GM23248 (cell line): Measurements from ENCODE around the gene ABTB1. TPM values are rescaled to one million over a fixed set of nuclear protein-coding genes. Genes with fewer than 3 reads are reported as not detected.

Source experiments
- DNase-seq: peaks from one replicate; pipeline ENCODE4 v3.0.0-alpha.2; 2015
- H2AFZ ChIP-seq: fragments of 200-600 bp; sonication (generic); 2 replicates; pipeline ENCODE4 v1.6.1; 2016; ENCODE audit warnings: antibody characterized with exemption
- H3F3A ChIP-seq: fragments of 200-600 bp; sonication (generic); 2 replicates; pipeline ENCODE4 v1.6.1; 2016; ENCODE audit warnings: mild to moderate bottlenecking, antibody characterized with exemption, mixed run types; ENCODE audit not compliant: insufficient read depth
- H3K27ac ChIP-seq: fragments of 200-600 bp; sonication (generic); 2 replicates; pipeline ENCODE4 v1.5.1; 2016; ENCODE audit warnings: mild to moderate bottlenecking
- H3K27me3 ChIP-seq: fragments of 200-600 bp; sonication (generic); replicated peaks from 2 replicates; pipeline ENCODE4 v1.6.1; 2016; ENCODE audit warnings: mild to moderate bottlenecking; ENCODE audit not compliant: insufficient read depth
- H3K36me3 ChIP-seq: fragments of 200-600 bp; sonication (generic); 2 replicates; pipeline ENCODE4 v1.6.1; 2016; ENCODE audit warnings: low read depth, mild to moderate bottlenecking
- H3K4me1 ChIP-seq: fragments of 200-600 bp; sonication (generic); 2 replicates; pipeline ENCODE4 v1.6.1; 2016; ENCODE audit warnings: mild to moderate bottlenecking; ENCODE audit not compliant: insufficient read depth
- H3K4me2 ChIP-seq: fragments of 200-600 bp; sonication (generic); one replicate; pipeline ENCODE4 v1.6.1; 2016; ENCODE audit warnings: mild to moderate bottlenecking; ENCODE audit not compliant: unreplicated experiment
- H3K4me3 ChIP-seq: fragments of 200-600 bp; sonication (generic); 2 replicates; pipeline ENCODE4 v1.5.1; 2016; ENCODE audit warnings: mild to moderate bottlenecking
- H3K79me2 ChIP-seq: fragments of 200-600 bp; sonication (generic); 2 replicates; pipeline ENCODE4 v1.6.1; 2016; ENCODE audit warnings: mild to moderate bottlenecking; ENCODE audit not compliant: insufficient read depth
- H3K9ac ChIP-seq: fragments of 200-600 bp; sonication (generic); 2 replicates; pipeline ENCODE4 v1.6.1; 2016; ENCODE audit warnings: mild to moderate bottlenecking
- H3K9me2 ChIP-seq: fragments of 200-600 bp; sonication (generic); 2 replicates; pipeline ENCODE4 v1.6.1; 2016; ENCODE audit warnings: mixed run types, mild to moderate bottlenecking, moderate library complexity; ENCODE audit not compliant: insufficient read depth
- H3K9me3 ChIP-seq: fragments of 200-600 bp; sonication (generic); one replicate; pipeline ENCODE4 v1.6.1; 2017; ENCODE audit warnings: low read depth
- H4K20me1 ChIP-seq: fragments of 200-600 bp; sonication (generic); 2 replicates; pipeline ENCODE4 v1.6.0; 2016; ENCODE audit not compliant: insufficient read depth
- EZH2 ChIP-seq: fragments of 200-600 bp; sonication (generic); IDR thresholded peaks from 2 replicates; pipeline ENCODE4 v1.6.1; 2018; ENCODE audit warnings: antibody characterized with exemption, mild to moderate bottlenecking; ENCODE audit not compliant: insufficient read depth, poor library complexity, severe bottlenecking
- EZH2phosphoT487 ChIP-seq: fragments of 200-600 bp; sonication (generic); IDR thresholded peaks from 2 replicates; pipeline ENCODE4 v1.6.1; 2018; ENCODE audit warnings: antibody characterized with exemption, moderate library complexity, mild to moderate bottlenecking, low read depth; ENCODE audit not compliant: insufficient read depth
- WGBS, 2 experiments: methylation state at CpG; one replicate each; pipeline ENCODE4 v1.1.6; 2015 to 2017; ENCODE audit warnings: low lambda C conversion rate in 2 of 2, low coverage in 1 of 2; ENCODE audit errors: missing lambda C conversion rate in 2 of 2; 5-methylcytosine and 5-hydroxymethylcytosine counted together
- in situ Hi-C: fragments of 300-500 bp; cut with MboI; formaldehyde crosslinking; loops from 2 replicates; pipeline ENCODE4 v1.15.0; 2020
- polyA plus RNA-seq: library from polyadenylated mRNA; unstranded; fragments of >200 nt; fragmentation: Nextera tagmentation; extraction: Ambion mirVana; gene quantifications from 2 replicates; pipeline ENCODE4 v1.2.1, GENCODE V29; 2016
- total RNA-seq: library from RNA; depleted of rRNA; stranded (reverse); fragments of >200 nt; shearing (Covaris generic); gene quantifications from 2 replicates; pipeline ENCODE4 v1.2.3, GENCODE V29; 2014

The ABTB1 gene
- total and polyA plus RNA-seq, 2 experiments from 2014 or later = 7.8 to 20.9 TPM

DNA sequence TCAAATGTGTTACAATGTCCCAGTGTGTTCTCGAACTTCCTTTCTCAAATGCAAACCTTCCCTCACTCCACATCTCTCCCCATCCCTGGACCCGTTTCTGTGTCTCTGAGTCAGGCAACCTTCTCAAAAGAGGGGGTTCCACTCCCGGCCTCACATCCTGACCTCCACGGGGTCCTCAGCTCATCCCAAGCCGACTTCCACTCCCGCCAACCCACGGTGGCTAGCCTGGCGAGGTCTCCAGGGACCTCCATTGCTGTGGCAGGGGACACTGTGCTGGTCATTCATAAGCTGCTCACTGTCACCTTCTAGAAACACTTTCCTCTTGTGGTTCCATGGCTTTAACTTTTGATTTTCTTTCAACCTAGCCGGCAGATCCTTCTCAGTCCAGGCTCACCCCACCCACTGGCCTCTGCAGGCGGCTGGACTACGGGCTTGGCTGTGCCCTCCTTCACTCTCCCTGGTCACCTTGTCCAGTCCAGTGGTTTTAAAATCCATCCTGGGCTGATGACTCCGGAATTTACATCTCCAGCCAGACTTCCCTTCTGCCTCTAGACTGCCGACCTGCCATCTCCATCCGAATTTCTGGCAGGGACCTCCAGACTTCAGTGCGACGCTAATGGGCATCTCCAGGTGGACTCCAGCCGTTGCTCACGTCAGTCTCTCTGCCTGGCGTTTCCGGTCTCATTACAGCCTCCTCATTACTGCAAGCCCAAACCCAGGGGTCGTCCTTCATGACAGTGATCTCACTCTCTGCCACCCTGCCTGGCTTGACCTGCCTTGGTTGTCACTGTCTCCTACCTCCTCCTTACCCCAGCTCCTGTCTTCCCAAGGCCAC is 20.0 kb downstream of the ABTB1 start:
- no peak overlapping the region for H3K4me3 ChIP-seq
- H3K79me2 ChIP-seq = no peaks in the 10 kb centered on the region
- no peak for TF ChIP-seq EZH2
- TF ChIP-seq EZH2phosphoT487 = no peak
- no peaks in the 10 kb centered on the region for H3K9me2 ChIP-seq
- in situ Hi-C loops = loop anchor here (10.0 kb wide), 1 partner anchor 112 kb away; no protein-coding TSS in a partner anchor
- H3K4me2 ChIP-seq = no peak overlapping the region
- H3K9me3 ChIP-seq = no peaks in the 10 kb centered on the region
- H2AFZ ChIP-seq = no peak overlapping the region
- WGBS, 2 experiments = 94% methylated on average over 21 of the region's 21 CpGs
- H3K27ac ChIP-seq = no peak overlapping the region
- peaks cover 46% of the 10 kb centered on the region for H3K4me1 ChIP-seq
- no peak overlapping the region for H3K9ac ChIP-seq
- H3K27me3 ChIP-seq = no peaks in the 10 kb centered on the region
- no peaks in the 10 kb centered on the region for H4K20me1 ChIP-seq
- H3K36me3 ChIP-seq = no peaks in the 10 kb centered on the region
- H3F3A ChIP-seq = peaks cover 31% of the 10 kb centered on the region
- DNase-seq = no peak

DNA sequence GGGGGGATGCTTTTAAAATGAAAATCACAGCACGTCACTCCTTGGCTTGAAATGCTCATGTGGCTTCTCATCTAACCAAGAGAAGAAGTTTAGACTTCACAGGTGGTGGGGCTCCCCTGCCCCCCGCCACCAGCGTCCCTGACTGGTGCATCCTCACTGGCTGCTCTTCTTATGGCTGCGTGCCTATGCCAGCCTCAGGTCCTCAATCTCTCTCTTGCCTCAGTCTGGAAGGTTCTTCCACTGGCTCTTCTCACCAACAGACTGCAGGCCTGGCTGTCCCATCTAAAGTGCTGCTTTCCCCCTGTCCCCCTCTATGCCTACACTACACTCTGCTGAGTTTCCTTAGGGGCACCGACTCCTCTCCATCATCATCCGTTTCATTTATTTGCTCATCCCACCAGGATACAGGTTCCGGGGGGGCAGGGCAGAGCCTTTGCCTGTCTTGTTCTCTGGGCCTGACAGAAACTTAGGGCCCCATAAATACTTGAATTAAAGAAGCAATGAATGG is 20.6 kb downstream of the ABTB1 start:
- no peak overlapping the region for H3K9ac ChIP-seq
- no peaks in the 10 kb centered on the region for H3K9me2 ChIP-seq
- no peak for TF ChIP-seq EZH2
- TF ChIP-seq EZH2phosphoT487 = no peak
- in situ Hi-C loops = loop anchor here (10.0 kb wide), 1 partner anchor 111 kb away; no protein-coding TSS in a partner anchor
- H3K4me2 ChIP-seq = no peak overlapping the region
- no peaks in the 10 kb centered on the region for H3K9me3 ChIP-seq
- peaks cover 48% of the 10 kb centered on the region for H3K4me1 ChIP-seq
- no peak overlapping the region for H3K27ac ChIP-seq
- 91 to 92% methylated on average over 7 of the region's 7 CpGs for WGBS, 2 experiments
- H3K27me3 ChIP-seq = no peaks in the 10 kb centered on the region
- H3F3A ChIP-seq = peaks cover 32% of the 10 kb centered on the region
- DNase-seq = no peak
- no peaks in the 10 kb centered on the region for H3K36me3 ChIP-seq
- no peak overlapping the region for H2AFZ ChIP-seq
- no peak overlapping the region for H3K4me3 ChIP-seq
- H3K79me2 ChIP-seq = no peaks in the 10 kb centered on the region
- no peaks in the 10 kb centered on the region for H4K20me1 ChIP-seq

DNA sequence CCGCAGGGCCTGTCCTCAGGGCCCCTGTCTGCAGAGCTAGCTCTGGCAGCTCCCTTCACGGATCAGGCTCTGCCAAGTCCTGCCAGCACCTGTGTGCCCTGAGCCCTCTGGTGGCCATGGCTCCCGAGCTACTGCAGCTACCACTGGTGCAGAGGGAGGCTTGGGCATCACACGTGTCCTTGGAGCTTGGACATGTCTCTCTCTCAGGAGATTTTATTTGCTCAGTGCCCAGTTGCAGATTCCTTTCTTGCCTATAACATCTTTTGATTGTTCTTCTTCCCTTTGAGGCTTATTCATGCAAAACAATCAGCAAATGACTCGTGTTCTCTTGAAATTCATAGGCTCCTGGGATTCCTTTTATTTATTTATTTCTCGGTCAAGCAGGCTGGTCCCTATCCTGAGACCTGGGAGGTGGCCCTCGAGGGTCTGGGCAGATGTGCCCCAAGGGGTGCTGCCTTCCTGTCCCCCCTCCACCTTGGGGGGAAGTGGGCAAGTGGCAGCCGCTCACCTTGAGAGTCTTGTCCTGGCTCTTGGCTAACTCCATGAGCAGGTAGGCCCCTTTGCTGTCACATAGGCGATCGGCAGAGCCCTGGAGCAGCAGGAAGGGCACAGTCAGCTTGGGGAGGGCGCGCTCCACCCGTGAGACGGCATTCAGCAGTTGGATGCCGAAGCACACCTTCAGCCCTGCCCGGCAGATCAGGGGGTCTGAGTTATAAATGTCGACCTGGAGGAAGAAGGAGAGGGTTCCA is 21.9 kb downstream of the ABTB1 start:
- peaks cover 41% of the 10 kb centered on the region for H3K4me1 ChIP-seq

DNA sequence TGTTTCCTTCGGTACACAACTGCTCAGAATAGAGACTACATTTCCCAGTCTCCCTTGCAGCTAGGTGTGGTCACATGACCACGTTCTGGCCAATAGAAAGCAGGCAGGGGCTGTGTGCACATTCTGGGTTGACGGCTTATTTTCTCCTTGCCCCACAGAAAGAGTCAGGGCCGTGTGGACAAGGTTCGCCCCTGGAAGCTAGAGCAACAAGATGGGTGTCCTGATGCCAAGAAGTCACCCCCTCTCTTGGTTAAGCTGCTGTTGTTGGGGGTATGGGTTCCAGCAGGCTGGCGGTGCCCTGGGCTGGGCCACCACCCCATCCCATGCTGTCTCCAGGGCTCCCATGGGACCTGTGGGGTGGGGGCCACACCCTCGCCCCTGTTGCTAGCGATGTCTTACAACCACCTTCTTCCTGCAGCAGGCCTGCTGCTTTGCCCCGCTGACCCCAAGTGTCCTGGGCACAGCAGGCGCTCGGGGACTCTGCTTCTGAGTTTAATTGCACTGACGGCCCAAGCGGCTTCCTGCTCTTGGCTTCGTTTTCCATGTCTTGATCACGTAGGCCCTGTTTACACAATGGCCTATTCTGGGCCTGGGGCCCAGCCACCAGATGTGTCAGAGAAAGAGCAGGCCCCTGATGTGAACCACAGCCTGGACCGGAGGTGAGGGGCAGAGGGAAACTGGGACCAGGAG is 24.9 kb downstream of the ABTB1 start:
- H3K27ac ChIP-seq = peak overlapping the region; percentile 80
- H3K36me3 ChIP-seq = no peaks in the 10 kb centered on the region
- TF ChIP-seq EZH2 = no peak
- no peak for TF ChIP-seq EZH2phosphoT487
- no peaks in the 10 kb centered on the region for H3K27me3 ChIP-seq
- H3K9me2 ChIP-seq = no peaks in the 10 kb centered on the region
- peak overlapping the region; percentile 71 for H2AFZ ChIP-seq
- peak overlapping the region; percentile 17 for H3K4me3 ChIP-seq
- no peaks in the 10 kb centered on the region for H3K79me2 ChIP-seq
- DNase-seq = peak; percentile 87
- in situ Hi-C loops = loop anchor here (10.0 kb wide), 1 partner anchor 107 kb away; no protein-coding TSS in a partner anchor
- H3K9ac ChIP-seq = peak overlapping the region; percentile 68
- H4K20me1 ChIP-seq = no peaks in the 10 kb centered on the region
- no peaks in the 10 kb centered on the region for H3K9me3 ChIP-seq
- 11 to 12% methylated on average over 16 of the region's 16 CpGs for WGBS, 2 experiments
- H3F3A ChIP-seq = peaks cover 29% of the 10 kb centered on the region
- H3K4me1 ChIP-seq = peaks cover 25% of the 10 kb centered on the region
- H3K4me2 ChIP-seq = peak overlapping the region; percentile 51

More for the DNA sequence above, 21.9 kb downstream of the ABTB1 start:
- Histone ChIP-seq H3K36me3 (no peaks in the 10 kb centered on the region), H2AFZ (no peak overlapping the region), H3K79me2 (no peaks in the 10 kb centered on the region), H3K27me3 (no peaks in the 10 kb centered on the region), H3K4me2 (no peak overlapping the region), H3K9me2 (no peaks in the 10 kb centered on the region), H3K9me3 (no peaks in the 10 kb centered on the region), H3F3A (peaks cover 43% of the 10 kb centered on the region), H3K9ac (no peak overlapping the region), H3K4me3 (no peak overlapping the region), H3K27ac (no peak overlapping the region), H4K20me1 (no peaks in the 10 kb centered on the region)
- TF ChIP-seq EZH2phosphoT487 (no peak), EZH2 (no peak)
- WGBS, 2 experiments = 88 to 89% methylated on average over 17 of the region's 17 CpGs
- in situ Hi-C loops = loop anchor here (10.0 kb wide), 1 partner anchor 110 kb away; no protein-coding TSS in a partner anchor
- peak; percentile 51 for DNase-seq
